ENCODE measurements around the gene CLCNKB.

CLCNKB gene

GRCh38 chr1:16007671-16008341 lies 35.8 kb upstream of the CLCNKB start:
- Histone ChIP-seq H3K4me3 (ENCODE audit: low read depth, low read length) (no peak overlapping the region), H3K9me3 (ENCODE audit: control insufficient read depth, insufficient read depth, low read depth, low read length) (no peaks in the 10 kb centered on the region), H3K4me1 (ENCODE audit: control insufficient read depth, insufficient read depth, low read length) (peaks cover 13% of the 10 kb centered on the region), H3K36me3 (ENCODE audit: control insufficient read depth, insufficient read depth, low read length) (no peaks in the 10 kb centered on the region), H3K27me3 (ENCODE audit: control insufficient read depth, insufficient read depth, low read length) (no peaks in the 10 kb centered on the region), H3K9ac (ENCODE audit: low read length) (no peak overlapping the region), H3K27ac (ENCODE audit: low read depth, low read length) (no peak overlapping the region)

GRCh38 chr1:16009030-16009460 lies 34.5 kb upstream of the CLCNKB start:
- no peak overlapping the region for H3K4me3 ChIP-seq (ENCODE audit: low read depth, low read length)
- H3K27ac ChIP-seq (ENCODE audit: low read depth, low read length), result no peak overlapping the region
- no peak overlapping the region for H3K9ac ChIP-seq (ENCODE audit: low read length)
- peaks cover 17% of the 10 kb centered on the region for H3K4me1 ChIP-seq (ENCODE audit: control insufficient read depth, insufficient read depth, low read length)
- H3K27me3 ChIP-seq (ENCODE audit: control insufficient read depth, insufficient read depth, low read length), result no peaks in the 10 kb centered on the region
- H3K36me3 ChIP-seq (ENCODE audit: control insufficient read depth, insufficient read depth, low read length), result no peaks in the 10 kb centered on the region
- H3K9me3 ChIP-seq (ENCODE audit: control insufficient read depth, insufficient read depth, low read depth, low read length), result no peaks in the 10 kb centered on the region

- peaks cover 21% of the 10 kb centered on the region for H3K4me1 ChIP-seq (ENCODE audit: control insufficient read depth, insufficient read depth, low read length)
- no peaks in the 10 kb centered on the region for H3K36me3 ChIP-seq (ENCODE audit: control insufficient read depth, insufficient read depth, low read length)
- no peaks in the 10 kb centered on the region for H3K9me3 ChIP-seq (ENCODE audit: control insufficient read depth, insufficient read depth, low read depth, low read length)
- no peak overlapping the region for H3K27ac ChIP-seq (ENCODE audit: low read depth, low read length)
- H3K9ac ChIP-seq (ENCODE audit: low read length), result no peak overlapping the region
- no peaks in the 10 kb centered on the region for H3K27me3 ChIP-seq (ENCODE audit: control insufficient read depth, insufficient read depth, low read length)
- no peak overlapping the region for H3K4me3 ChIP-seq (ENCODE audit: low read depth, low read length)
Observed at GRCh38 chr1:16009678-16010077, 33.9 kb upstream of the CLCNKB start.

GRCh38 chr1:16010837-16011236 lies 32.7 kb upstream of the CLCNKB start:
- H3K4me3 ChIP-seq (ENCODE audit: low read depth, low read length), result no peak overlapping the region
- peaks cover 32% of the 10 kb centered on the region for H3K4me1 ChIP-seq (ENCODE audit: control insufficient read depth, insufficient read depth, low read length)
- H3K36me3 ChIP-seq (ENCODE audit: control insufficient read depth, insufficient read depth, low read length), result no peaks in the 10 kb centered on the region

GRCh38 chr1:16011936-16012589 lies 31.5 kb upstream of the CLCNKB start:
- peak overlapping the region; percentile 18 for H3K9ac ChIP-seq (ENCODE audit: low read length)
- peak overlapping the region; percentile 92; the same call in 1 of the 2 replicates for H3K27ac ChIP-seq (ENCODE audit: low read depth, low read length)
- H3K4me3 ChIP-seq (ENCODE audit: low read depth, low read length), result peak overlapping the region; percentile 36
- H3K4me1 ChIP-seq (ENCODE audit: control insufficient read depth, insufficient read depth, low read length), result peaks cover 43% of the 10 kb centered on the region
- no peaks in the 10 kb centered on the region for H3K9me3 ChIP-seq (ENCODE audit: control insufficient read depth, insufficient read depth, low read depth, low read length)
- no peaks in the 10 kb centered on the region for H3K27me3 ChIP-seq (ENCODE audit: control insufficient read depth, insufficient read depth, low read length)
- H3K36me3 ChIP-seq (ENCODE audit: control insufficient read depth, insufficient read depth, low read length), result no peaks in the 10 kb centered on the region

More at GRCh38 chr1:16010837-16011236, 32.7 kb upstream of the CLCNKB start:
- no peak overlapping the region for H3K9ac ChIP-seq (ENCODE audit: low read length)
- no peaks in the 10 kb centered on the region for H3K9me3 ChIP-seq (ENCODE audit: control insufficient read depth, insufficient read depth, low read depth, low read length)
- H3K27me3 ChIP-seq (ENCODE audit: control insufficient read depth, insufficient read depth, low read length), result no peaks in the 10 kb centered on the region
- H3K27ac ChIP-seq (ENCODE audit: low read depth, low read length), result no peak overlapping the region

GRCh38 chr1:16012590-16013219 lies 30.9 kb upstream of the CLCNKB start:
- H3K36me3 ChIP-seq (ENCODE audit: control insufficient read depth, insufficient read depth, low read length), result no peaks in the 10 kb centered on the region
- peak overlapping the region; percentile 46 for H3K4me3 ChIP-seq (ENCODE audit: low read depth, low read length)
- no peaks in the 10 kb centered on the region for H3K27me3 ChIP-seq (ENCODE audit: control insufficient read depth, insufficient read depth, low read length)
- peaks cover 50% of the 10 kb centered on the region for H3K4me1 ChIP-seq (ENCODE audit: control insufficient read depth, insufficient read depth, low read length)
- H3K27ac ChIP-seq (ENCODE audit: low read depth, low read length), result peak overlapping the region; percentile 92; the same call in 1 of the 2 replicates
- no peaks in the 10 kb centered on the region for H3K9me3 ChIP-seq (ENCODE audit: control insufficient read depth, insufficient read depth, low read depth, low read length)
- H3K9ac ChIP-seq (ENCODE audit: low read length), result peak overlapping the region; percentile 18

GRCh38 chr1:16013220-16013907 lies 30.2 kb upstream of the CLCNKB start:
- Histone ChIP-seq H3K27me3 (ENCODE audit: control insufficient read depth, insufficient read depth, low read length) (no peaks in the 10 kb centered on the region), H3K27ac (ENCODE audit: low read depth, low read length) (peak overlapping the region; percentile 92; the same call in 1 of the 2 replicates), H3K36me3 (ENCODE audit: control insufficient read depth, insufficient read depth, low read length) (no peaks in the 10 kb centered on the region), H3K4me1 (ENCODE audit: control insufficient read depth, insufficient read depth, low read length) (peaks cover 56% of the 10 kb centered on the region), H3K4me3 (ENCODE audit: low read depth, low read length) (peak overlapping the region; percentile 46), H3K9me3 (ENCODE audit: control insufficient read depth, insufficient read depth, low read depth, low read length) (no peaks in the 10 kb centered on the region), H3K9ac (ENCODE audit: low read length) (no peak overlapping the region)

- Histone ChIP-seq H3K27ac (ENCODE audit: low read depth, low read length) (peak overlapping the region; percentile 92; the same call in 1 of the 2 replicates), H3K9me3 (ENCODE audit: control insufficient read depth, insufficient read depth, low read depth, low read length) (no peaks in the 10 kb centered on the region), H3K4me3 (ENCODE audit: low read depth, low read length) (peak overlapping the region; percentile 46; the same call in 1 of the 2 replicates), H3K9ac (ENCODE audit: low read length) (no peak overlapping the region), H3K36me3 (ENCODE audit: control insufficient read depth, insufficient read depth, low read length) (no peaks in the 10 kb centered on the region), H3K4me1 (ENCODE audit: control insufficient read depth, insufficient read depth, low read length) (peaks cover 61% of the 10 kb centered on the region), H3K27me3 (ENCODE audit: control insufficient read depth, insufficient read depth, low read length) (no peaks in the 10 kb centered on the region)
Observed at GRCh38 chr1:16013908-16014258, 29.7 kb upstream of the CLCNKB start.

- Histone ChIP-seq H3K27me3 (ENCODE audit: control insufficient read depth, insufficient read depth, low read length) (no peaks in the 10 kb centered on the region), H3K9me3 (ENCODE audit: control insufficient read depth, insufficient read depth, low read depth, low read length) (no peaks in the 10 kb centered on the region), H3K9ac (ENCODE audit: low read length) (no peak overlapping the region), H3K36me3 (ENCODE audit: control insufficient read depth, insufficient read depth, low read length) (no peaks in the 10 kb centered on the region), H3K27ac (ENCODE audit: low read depth, low read length) (no peak overlapping the region), H3K4me1 (ENCODE audit: control insufficient read depth, insufficient read depth, low read length) (peaks cover 69% of the 10 kb centered on the region), H3K4me3 (ENCODE audit: low read depth, low read length) (no peak overlapping the region)
Observed at GRCh38 chr1:16014509-16015482, 28.8 kb upstream of the CLCNKB start.

- no peaks in the 10 kb centered on the region for H3K36me3 ChIP-seq (ENCODE audit: control insufficient read depth, insufficient read depth, low read length)
- no peak overlapping the region for H3K27ac ChIP-seq (ENCODE audit: low read depth, low read length)
Observed at GRCh38 chr1:16015491-16015890, 28.1 kb upstream of the CLCNKB start.

More at GRCh38 chr1:16015491-16015890, 28.1 kb upstream of the CLCNKB start:
- H3K9me3 ChIP-seq (ENCODE audit: control insufficient read depth, insufficient read depth, low read depth, low read length), result no peaks in the 10 kb centered on the region
- H3K4me1 ChIP-seq (ENCODE audit: control insufficient read depth, insufficient read depth, low read length), result peaks cover 73% of the 10 kb centered on the region
- H3K4me3 ChIP-seq (ENCODE audit: low read depth, low read length), result no peak overlapping the region
- H3K27me3 ChIP-seq (ENCODE audit: control insufficient read depth, insufficient read depth, low read length), result no peaks in the 10 kb centered on the region
- H3K9ac ChIP-seq (ENCODE audit: low read length), result no peak overlapping the region
